Stimulated activated CD4-positive, alpha-beta T cell treated with anti-CD3 and anti-CD28 coated beads, Interleukin-4, amount 100 ng/mL, for 1 hour (primary cell): ENCODE data around the gene IREB2.
A peak's percentile ranks its signal among the peaks of the same experiment; 100 is the strongest.
"Not testable (repeated sequence)": the region's sequence is repeated elsewhere in the genome, so short reads cannot be mapped to it uniquely, and the experiment has no call there.

Source experiments
- DNase-seq: peaks from one replicate; pipeline ENCODE4 v3.0.0-alpha.2; 2020

Gene IREB2, protein sequence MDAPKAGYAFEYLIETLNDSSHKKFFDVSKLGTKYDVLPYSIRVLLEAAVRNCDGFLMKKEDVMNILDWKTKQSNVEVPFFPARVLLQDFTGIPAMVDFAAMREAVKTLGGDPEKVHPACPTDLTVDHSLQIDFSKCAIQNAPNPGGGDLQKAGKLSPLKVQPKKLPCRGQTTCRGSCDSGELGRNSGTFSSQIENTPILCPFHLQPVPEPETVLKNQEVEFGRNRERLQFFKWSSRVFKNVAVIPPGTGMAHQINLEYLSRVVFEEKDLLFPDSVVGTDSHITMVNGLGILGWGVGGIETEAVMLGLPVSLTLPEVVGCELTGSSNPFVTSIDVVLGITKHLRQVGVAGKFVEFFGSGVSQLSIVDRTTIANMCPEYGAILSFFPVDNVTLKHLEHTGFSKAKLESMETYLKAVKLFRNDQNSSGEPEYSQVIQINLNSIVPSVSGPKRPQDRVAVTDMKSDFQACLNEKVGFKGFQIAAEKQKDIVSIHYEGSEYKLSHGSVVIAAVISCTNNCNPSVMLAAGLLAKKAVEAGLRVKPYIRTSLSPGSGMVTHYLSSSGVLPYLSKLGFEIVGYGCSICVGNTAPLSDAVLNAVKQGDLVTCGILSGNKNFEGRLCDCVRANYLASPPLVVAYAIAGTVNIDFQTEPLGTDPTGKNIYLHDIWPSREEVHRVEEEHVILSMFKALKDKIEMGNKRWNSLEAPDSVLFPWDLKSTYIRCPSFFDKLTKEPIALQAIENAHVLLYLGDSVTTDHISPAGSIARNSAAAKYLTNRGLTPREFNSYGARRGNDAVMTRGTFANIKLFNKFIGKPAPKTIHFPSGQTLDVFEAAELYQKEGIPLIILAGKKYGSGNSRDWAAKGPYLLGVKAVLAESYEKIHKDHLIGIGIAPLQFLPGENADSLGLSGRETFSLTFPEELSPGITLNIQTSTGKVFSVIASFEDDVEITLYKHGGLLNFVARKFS

GRCh38 chr15:78437762-78438618, at the start of gene IREB2:
TSS of gene IREB2 (plus strand) at chr15:78438216. CDS start at chr15:78438338, 122 bp downstream.
- peak; percentile 95 for DNase-seq

DNA sequence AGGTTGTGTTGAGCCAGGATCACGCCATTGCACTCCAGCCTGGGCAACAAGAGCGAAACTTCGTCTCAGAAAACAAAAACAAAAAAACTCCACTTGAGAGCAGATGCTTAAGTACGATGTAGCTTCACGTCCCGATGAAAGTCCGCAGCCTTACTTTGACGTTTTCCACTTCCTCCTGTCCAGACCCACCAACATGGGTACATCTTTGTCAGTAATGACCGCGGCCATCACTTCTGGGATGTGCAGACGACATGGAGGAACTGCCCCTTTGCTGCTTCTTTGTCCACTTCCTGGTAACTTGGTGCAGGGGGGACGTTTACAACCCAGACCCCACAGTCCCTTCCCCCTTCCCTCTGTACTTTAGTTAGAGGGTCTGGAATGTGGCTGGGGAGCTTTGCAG, 49.2 kb upstream of the IREB2 start:
- no peak for DNase-seq

GRCh38 chr15:78389322-78389721, 48.7 kb upstream of the IREB2 start:
- no peak for DNase-seq

DNA sequence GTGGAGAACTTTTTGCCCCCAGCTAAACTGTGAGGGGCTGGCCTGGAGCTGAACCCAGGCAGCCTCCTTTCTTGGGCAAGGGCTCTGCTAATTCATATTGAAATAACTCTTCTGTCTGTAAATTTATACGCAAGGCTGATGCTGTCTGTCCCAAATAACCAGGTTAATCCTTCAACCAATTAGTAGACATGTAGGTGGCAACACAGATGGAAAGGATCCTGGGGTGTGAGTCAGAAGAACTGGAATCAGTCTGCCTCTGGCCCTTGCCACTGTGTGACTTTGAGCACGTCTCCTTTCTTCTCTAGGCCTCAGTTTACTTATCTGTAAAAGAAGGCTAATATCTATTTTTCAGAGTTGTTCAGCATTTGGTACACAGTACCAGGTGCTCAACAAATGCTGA, 48.3 kb upstream of the IREB2 start:
- DNase-seq = no peak

DNA sequence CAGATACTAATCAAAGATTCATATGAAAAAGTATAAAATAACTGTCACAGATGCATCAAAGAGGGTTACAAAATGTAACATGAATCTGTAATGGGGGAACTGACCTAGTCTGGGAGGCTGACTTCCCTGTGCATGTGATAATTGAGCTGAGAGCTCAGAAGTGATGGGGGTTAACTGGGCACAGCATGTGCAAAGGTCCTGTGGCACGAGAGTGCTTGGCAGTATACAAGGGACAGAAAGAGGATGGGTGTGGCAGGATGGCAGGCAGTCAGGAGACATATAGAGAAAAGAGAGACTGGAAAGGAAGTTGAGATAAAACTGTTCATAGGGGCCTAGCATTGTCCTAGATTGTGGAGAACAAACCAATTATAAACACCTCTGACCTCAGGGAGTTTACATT, 47.8 kb upstream of the IREB2 start:
- DNase-seq = no peak

GRCh38 chr15:78390826-78391225, 47.2 kb upstream of the IREB2 start:
- no peak for DNase-seq

DNA sequence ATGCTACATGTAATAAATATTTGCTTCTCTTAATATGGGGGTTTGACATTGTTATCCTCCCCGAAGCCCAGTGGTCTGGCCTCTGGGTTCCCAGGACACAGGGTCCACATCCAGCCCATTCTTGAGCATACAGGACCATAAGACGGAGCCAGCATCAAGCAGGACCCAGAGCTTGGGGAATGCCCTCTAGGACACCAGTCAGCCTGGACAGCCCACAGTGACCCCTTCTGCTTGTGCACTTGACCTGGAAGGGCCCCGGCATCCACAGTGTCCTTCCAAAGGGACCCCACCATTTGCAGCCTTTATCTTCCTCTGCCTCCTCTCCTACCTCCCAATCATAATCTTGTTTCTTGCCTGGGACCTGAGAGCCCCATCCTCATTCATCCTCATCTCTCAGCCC, 46.2 kb upstream of the IREB2 start:
- DNase-seq = no peak

- DNase-seq = no peak
These were observed 45.6 kb upstream of the IREB2 start for GRCh38 chr15:78392430-78392829.

GRCh38 chr15:78393137-78393536, 44.9 kb upstream of the IREB2 start:
- DNase-seq = no peak

DNA sequence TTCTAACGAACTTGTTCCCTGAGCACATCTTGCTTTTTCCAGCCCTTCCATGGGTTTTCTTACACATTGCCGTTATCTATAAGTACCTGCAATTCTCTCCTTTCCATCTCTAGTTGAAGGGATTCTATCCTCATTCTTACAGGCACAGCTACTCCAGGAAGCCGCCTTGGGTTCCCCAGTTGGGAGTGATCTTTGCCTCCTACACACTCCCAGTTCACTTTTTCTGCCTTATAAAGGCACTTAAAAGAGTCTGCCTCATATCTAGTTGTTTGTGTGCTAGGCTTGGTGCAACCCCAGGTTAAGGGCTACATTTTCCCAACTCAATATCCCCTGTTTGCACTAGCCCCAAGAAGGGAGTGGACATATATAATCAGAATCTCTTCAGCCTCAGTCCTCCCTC, 44.0 kb upstream of the IREB2 start:
- no peak for DNase-seq

GRCh38 chr15:78394981-78395616, 42.9 kb upstream of the IREB2 start:
- DNase-seq = no peak

DNA sequence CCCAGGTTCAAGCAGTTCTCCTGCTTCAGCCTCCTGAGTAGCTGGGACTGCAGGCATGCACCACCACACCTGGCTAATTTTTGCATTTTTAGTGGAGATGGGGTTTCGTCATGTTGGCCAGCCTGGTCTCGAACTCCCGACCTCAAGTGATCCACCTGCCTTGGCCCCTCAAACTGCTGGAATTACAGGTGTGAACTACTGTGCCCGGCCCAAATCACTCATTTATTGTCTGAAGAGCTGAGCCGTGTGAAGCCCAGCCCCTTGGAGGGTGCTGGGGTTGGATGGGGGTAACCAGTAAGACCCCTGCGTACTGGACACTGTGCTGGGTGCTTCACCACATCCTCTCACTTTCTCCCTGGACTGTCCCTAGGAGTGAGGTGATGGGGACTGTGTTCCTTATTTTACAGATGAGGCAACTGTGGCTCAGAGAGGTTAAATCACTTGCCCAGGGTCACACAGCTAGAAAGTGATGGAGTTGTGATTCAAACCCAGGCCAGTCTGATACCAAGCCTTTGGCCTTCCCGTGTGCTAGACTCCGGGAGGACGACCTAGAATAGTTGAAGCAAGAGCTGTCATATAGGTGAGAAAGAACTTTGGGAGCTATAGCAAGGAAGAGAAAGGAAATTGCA, 41.7 kb upstream of the IREB2 start:
- no peak for DNase-seq

GRCh38 chr15:78396976-78397375, 41.0 kb upstream of the IREB2 start:
- DNase-seq = peak; percentile 6

GRCh38 chr15:78397382-78397781, 40.6 kb upstream of the IREB2 start:
- DNase-seq = no peak

- no peak for DNase-seq
These were observed 39.8 kb upstream of the IREB2 start for GRCh38 chr15:78398076-78398825.

GRCh38 chr15:78399091-78399490, 38.9 kb upstream of the IREB2 start:
- no peak for DNase-seq

GRCh38 chr15:78402061-78402610, 35.9 kb upstream of the IREB2 start:
- DNase-seq = no peak

DNA sequence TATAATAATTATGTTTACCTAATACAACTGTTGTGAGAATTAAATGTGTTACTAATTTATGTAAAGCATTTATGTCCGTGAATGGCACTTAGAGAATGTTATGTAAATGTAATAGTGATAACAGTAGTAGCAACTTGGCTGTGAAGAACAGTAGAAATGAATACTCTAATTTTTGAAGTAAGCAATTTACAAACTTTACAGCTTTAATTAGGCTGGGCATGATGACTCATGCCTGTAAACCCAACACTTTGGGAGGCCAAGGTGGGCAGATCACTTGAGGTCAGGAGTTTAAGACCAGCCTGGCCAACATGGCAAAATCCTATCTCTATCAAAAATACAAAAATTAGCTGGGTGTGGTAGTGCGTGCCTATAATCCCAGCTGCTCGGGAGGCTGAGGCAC, 33.9 kb upstream of the IREB2 start:
- DNase-seq = no peak

DNA sequence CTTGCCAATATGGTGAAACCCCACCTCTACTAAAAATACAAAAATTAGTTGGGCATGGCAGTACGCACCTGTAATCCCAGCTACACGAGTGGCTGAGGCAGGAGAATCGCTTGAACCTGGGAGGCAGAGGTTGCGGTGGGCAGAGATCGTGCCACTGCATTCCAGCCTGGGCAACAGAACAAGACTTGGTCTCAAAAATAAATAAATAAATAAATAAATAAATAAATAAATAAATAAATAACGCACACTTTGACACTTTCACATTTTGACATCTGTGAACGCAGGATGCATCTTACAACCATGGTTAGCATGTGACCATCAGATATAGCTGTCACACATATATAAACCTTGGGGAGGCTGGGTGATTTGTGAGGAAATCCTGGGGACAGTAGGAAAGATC, 33.2 kb upstream of the IREB2 start:
- DNase-seq = not testable (repeated sequence)

GRCh38 chr15:78405336-78405924, 32.6 kb upstream of the IREB2 start:
- no peak for DNase-seq
